Esophagus mucosa (tissue), 1 donor: ENCODE data around the gene OXNAD1. TPM values are rescaled to one million over a fixed set of nuclear protein-coding genes. Genes with fewer than 3 reads are reported as not detected.

ENCODE experiments used
- ATAC-seq: fragments of 200-7000 bp; cut with Tn5 transposase; one replicate; pipeline ENCODE4 v1.9.1; 2020
- total RNA-seq: library from RNA; stranded (reverse); gene quantifications from one replicate; pipeline ENCODE4 v1.2.4, GENCODE V29; 2023
- donor health status: DM: yes; HTN: yes; CAD: no.

OXNAD1 gene
- total RNA-seq, 1 donor from 2014 or later: 11.0 TPM

DNA sequence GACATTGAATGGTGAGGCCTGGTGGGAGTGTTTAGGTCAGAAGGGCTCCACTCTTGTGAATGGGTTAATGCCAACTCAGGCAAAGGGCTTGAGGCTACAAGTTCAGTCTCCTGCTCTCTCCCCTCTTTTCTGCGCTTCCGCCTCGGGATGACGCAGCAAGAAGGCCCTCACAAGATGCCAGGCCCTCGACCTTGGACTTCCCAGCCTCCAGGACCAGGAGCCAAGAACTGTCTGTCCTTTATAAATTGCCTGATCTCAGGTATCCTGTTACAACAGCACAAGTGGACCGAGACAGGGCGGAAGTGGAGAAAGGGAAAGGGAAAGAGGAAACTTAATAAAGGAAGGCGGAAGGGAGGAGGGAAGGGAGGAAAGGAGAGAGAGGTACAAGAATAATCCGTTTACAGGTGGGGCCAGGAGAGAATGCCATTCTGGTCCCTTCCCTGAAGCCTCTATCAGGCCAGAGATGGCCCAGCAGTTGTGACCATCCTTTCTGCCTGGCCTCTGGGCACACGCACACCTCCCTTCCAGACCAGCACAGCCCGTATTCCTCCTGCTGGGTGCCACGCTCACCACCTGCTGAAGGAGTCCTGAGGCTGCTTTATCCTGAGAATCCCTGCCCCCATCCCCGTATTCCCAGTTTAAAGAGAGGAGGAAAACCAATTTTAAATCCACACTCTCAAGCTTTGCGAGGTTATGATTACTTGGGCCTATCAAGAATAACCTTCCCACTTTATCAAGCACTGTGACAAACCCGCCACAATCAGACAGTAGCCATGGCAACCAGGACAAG is 64.2 kb downstream of the OXNAD1 start:
- no peak for ATAC-seq

GRCh38 chr3:16329826-16330129 is 64.8 kb downstream of the OXNAD1 start:
- ATAC-seq: no peak

DNA sequence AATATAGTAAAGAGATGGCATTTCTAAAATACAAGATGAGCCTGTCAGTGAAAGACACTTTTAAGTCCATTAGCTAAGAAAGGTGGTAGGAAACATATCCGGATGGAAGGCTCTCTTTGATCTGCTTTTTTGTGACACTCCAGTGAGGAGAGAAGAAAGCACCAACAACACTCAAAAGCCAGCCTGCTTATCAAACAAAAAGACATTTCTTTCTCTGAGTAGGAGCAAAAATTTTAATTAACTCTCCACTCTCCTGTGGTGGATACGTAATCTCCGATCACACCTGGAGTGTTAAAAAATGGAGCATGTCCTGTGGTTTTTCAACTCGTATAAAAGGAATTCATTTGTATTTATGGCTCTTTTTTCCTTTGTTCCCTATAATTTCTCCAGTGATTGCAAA is 65.3 kb downstream of the OXNAD1 start:
- ATAC-seq: no peak

GRCh38 chr3:16331319-16331883 is 66.4 kb downstream of the OXNAD1 start:
- ATAC-seq: no peak

GRCh38 chr3:16332904-16333426 is 68.0 kb downstream of the OXNAD1 start:
- no peak for ATAC-seq

DNA sequence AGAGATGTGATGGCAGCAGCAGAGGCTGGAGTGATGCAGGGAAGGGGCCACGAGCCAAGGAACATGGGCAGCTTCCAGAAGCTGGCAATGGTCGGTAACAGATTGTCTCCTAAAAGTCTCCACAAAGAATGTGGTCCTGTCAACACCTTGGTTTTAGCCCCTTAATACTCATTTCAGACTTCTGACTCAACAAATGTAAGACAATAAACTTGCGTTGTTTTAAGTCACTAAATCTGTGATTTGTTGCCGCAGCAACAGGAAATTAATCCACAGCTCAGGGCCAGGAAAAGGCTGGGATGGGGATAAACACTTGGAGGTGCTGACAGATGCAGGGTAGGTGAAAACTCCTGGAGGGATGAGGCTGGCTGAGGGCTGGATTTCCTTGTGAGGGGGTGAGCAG is 69.9 kb downstream of the OXNAD1 start:
- no peak for ATAC-seq

DNA sequence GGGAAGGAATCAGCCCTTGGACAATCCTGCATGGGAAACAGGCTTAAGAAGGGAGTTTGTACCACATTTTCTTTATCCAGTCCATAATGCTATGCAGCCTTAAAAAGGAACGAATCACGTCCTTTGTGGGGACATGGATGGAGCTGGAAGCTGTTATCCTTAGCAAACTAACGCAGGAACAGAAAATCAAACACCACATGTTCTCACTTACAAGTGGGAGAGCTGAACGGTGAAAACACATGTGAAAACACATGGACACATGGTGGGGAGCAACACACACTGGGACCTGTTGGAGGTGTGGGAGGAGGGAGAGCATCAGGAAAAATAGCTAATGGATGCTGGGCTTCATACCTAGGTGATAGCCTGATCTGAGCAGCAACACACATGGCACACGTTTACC is 70.3 kb downstream of the OXNAD1 start:
- ATAC-seq: no peak

DNA sequence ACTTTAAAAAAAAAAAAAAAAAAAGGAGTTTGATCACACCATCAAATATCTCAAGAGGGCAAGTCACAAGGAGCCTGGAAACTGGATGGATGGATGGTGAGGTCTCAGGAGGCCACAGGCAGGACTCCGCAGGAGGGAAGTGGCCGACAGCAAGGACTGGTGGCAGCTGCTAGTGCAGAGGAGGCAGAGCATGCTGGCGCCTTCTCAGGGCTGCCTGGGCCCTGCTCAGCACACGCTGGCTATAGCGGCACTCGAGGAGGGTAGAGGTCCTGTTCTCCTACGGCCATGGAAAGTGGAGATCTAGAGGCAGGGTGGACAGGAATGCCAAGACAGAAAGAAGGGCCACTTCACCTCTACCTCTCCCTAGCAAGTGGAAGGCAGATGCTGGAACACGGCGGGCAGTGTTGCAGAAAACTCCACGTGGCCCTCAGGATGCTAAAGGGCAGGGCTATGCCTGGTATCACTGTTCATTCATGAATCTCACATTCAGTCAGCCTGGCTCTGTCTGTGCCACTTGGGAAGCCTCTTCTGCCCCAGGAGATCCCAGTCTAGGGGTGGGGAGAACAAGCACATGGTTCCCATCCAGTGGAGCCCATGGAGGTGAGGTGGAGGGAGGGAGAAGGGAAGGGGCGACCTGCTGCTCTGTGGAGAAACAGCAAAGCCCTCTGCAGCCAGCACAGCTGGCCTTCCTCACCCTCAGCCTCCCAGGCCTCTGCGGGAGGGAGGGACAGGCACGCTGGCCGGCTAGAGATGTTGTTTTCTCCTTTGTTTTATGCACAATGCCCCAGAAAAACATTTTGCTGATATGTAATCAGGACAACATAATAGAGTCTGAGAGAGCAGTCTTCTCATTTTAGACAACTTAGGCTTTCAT is 71.0 kb downstream of the OXNAD1 start:
- ATAC-seq: peak; percentile 20

DNA sequence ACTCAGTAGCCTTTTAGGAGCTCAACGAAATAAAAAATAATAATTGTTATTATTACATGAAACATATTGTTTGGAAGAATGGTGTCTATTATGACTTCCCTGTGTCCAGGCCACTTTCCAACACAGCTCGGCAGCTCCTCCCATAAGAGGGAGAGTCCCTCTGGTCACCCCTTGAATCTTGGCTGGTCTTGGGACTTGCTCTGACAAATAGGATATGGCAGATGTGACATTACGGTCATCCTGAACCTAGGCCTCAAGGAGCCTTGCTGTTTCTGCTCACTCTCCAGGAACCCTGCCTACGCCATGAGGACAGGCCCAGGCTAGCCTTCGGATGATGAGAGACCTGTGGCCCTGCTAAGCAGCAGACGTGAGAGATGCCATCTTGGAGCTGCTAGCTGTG is 71.8 kb downstream of the OXNAD1 start:
- no peak for ATAC-seq

GRCh38 chr3:16337856-16338540 is 73.0 kb downstream of the OXNAD1 start:
- ATAC-seq: peak; percentile 25

- ATAC-seq: peak; percentile 74
Measured at GRCh38 chr3:16338999-16339398, 74.0 kb downstream of the OXNAD1 start.

DNA sequence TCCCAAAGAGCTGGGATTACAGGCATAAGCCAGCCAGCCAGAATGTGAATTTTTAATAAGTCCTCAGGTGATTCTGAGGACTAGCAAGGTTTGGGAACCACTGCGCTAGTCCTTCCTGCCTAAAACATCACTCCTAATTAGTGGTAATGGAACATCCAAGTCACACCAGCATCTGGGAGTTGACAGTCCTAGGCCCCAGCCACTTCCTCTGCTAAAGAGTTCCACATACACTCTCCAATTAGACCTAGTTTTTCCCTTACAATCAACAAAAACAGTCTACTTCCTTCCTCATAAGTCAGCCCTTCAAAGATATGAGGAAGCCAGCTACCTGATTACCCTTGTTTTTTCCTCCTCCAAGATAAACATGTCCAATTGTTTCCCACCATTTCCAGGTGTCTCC is 78.1 kb downstream of the OXNAD1 start:
- no peak for ATAC-seq

DNA sequence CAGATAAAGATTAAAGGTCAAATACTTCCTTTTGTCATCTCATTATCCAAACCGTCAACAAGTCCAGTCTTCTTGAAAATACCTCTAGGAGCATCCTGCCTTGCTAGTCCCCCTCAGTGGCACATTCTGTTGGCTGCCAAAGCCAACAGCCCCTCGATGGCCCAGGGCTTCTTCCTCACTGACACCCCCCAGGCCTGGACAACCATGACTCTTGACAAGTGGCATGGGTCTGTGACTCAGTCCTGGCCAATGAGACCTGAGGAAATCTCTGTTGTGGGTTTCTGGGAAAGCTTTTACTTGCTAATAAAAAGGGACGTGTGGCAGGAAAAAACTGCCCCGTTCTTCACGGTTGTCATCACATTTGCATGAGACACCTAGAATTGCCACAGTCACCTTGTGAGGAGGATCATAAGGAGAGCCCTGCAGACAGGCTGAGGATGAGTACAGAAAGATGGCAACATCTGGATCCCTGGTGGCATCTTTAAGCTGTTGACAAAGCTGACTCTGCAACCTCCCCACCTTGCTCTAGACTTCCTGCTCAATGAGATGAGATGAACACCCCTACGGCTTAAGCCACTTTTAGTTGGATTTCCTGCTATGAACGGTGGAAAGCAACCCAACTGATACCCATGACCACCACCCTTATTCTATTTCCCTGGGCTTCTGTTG is 81.5 kb downstream of the OXNAD1 start:
- no peak for ATAC-seq

DNA sequence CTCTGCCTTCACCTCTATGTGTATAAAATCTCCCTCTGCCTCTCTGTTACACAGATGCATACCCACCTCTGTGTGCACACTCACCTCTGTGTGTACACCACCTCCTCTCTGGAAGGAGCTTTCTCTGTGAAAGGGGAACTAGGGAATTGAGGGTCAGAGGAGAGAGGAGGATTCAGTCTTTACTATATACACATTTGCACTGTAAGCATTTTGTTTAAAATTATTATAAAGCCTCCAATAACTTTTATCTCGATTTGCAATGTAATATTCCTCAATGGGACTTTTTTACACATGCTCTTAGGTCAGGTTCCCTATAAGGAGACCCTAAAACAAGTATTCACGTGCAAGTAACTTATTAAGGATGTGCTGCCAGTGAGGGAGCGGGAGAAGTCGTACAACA is 82.5 kb downstream of the OXNAD1 start:
- ATAC-seq: no peak

- no peak for ATAC-seq
Measured at GRCh38 chr3:16349986-16350596, 85.1 kb downstream of the OXNAD1 start.

DNA sequence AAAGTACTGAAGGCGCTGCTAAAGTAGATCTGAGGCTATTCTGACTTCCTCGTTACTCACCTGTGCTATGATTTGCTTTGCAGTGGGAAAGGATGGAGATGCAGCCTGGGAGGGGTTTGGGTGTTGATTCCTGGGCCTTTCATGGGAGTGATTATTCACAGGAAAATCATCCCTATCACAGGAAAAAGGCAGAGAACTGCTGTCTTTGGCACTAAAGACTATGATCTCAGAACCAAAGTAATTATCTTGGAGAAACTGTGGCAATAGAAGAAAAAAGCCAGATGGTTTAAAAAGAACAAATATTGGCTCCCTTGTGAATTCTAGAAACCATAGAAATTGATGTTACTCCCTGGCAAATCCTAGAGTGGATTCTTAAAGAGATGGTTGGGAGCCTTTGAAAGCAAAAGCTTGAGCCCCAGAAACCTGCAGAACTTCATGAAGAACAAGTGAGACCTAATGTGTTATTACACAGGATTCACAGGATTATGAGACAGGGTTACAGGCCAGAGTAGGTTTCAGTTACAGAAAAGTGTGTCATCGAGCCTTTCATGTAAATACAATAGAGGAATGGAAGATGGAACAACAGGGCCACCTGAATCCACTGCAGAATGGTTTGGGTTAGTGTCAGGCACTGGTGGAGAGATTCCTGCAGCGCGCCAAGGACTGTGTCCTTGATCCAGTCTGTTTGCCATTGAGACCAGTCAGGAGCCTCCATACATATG is 85.7 kb downstream of the OXNAD1 start:
- ATAC-seq: no peak

DNA sequence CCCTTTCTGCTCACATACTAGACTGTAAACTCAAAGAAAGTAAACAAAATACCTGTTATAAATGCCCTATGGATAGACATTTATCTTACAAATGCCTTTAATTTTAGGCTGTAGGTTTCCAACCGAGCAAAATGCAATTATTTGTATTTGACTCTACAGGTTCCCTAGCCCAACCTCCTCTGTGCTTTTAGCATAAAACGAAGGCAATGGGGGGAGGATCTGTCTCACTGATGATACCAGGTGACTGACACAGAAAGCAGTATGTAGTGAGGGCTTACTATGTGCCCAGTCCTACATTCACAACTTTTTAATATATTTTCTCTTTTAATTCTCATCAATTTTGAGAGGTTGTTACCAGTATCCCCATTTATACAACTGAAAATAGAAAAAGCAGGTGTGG is 87.4 kb downstream of the OXNAD1 start:
- ATAC-seq: no peak

- no peak for ATAC-seq
Measured at GRCh38 chr3:16354291-16354690, 89.3 kb downstream of the OXNAD1 start.
